Naive thymus-derived CD4-positive, alpha-beta T cell (primary cell): Measurements from ENCODE around the gene ZNF185. TPM values are rescaled to one million over a fixed set of nuclear protein-coding genes. Genes with fewer than 3 reads are reported as not detected.

Experiments used
- ATAC-seq: fragments of 150-1000 bp; cut with Tn5 transposase; 2 replicates; pipeline ENCODE4 v1.10.0; 2021; ENCODE audit warnings: mild to moderate bottlenecking, moderate library complexity
- CTCF ChIA-PET: fragments of 350-600 bp; sonication (Branson Sonifier 250); formaldehyde crosslinking; loops from one replicate; lab custom pipeline; 2021; ENCODE audit warnings: antibody characterized with exemption; lab: Charles Lee
- POLR2A ChIA-PET: fragments of 350-600 bp; sonication (Branson Sonifier 250); formaldehyde crosslinking; loops from one replicate; lab custom pipeline; 2021; ENCODE audit warnings: antibody characterized with exemption, inconsistent platforms; lab: Charles Lee
- DNase-seq, 9 donors: peaks; one replicate each; pipeline versions ENCODE4 v3.0.0 to v3.0.0-alpha.2; 2020 to 2022; ENCODE audit warnings: mixed read lengths in 1 of 9
- H3K27ac ChIP-seq: one replicate; pipeline ENCODE4 v1.7.0; 2013; ENCODE audit warnings: mild to moderate bottlenecking, low read depth, low read length, moderate library complexity
- H3K27me3 ChIP-seq, 2 donors: one replicate each; pipeline ENCODE4 v1.7.0; 2013; ENCODE audit warnings: low read length in 2 of 2, mild to moderate bottlenecking in 2 of 2, moderate library complexity in 2 of 2; ENCODE audit not compliant: control insufficient read depth in 2 of 2, insufficient read depth in 2 of 2
- H3K36me3 ChIP-seq, 3 experiments: 1 replicate in 2 of 3; 2 replicates in 1 of 3; pipeline ENCODE4 v1.7.0; 2013; ENCODE audit warnings: low read length in 3 of 3, mild to moderate bottlenecking in 3 of 3, moderate library complexity in 1 of 3; ENCODE audit not compliant: insufficient read depth in 3 of 3, control insufficient read depth in 2 of 3
- H3K4me1 ChIP-seq, 2 donors: one replicate each; pipeline ENCODE4 v1.7.0; 2013; ENCODE audit warnings: low read length in 2 of 2, mild to moderate bottlenecking in 2 of 2, moderate library complexity in 1 of 2; ENCODE audit not compliant: control insufficient read depth in 2 of 2, insufficient read depth in 2 of 2
- H3K4me3 ChIP-seq: 2 replicates; pipeline ENCODE4 v1.7.0; 2013; ENCODE audit warnings: mild to moderate bottlenecking, low read length
- H3K9me3 ChIP-seq, 3 experiments: 1 replicate in 2 of 3; 2 replicates in 1 of 3; pipeline ENCODE4 v1.7.0; 2013; ENCODE audit warnings: low read length in 3 of 3; ENCODE audit not compliant: control insufficient read depth in 2 of 3
- H3K27ac Mint-ChIP-seq, 9 donors: one replicate each; pipeline ENCODE4 v1.8.0; 2020 to 2022; ENCODE audit warnings: mixed read lengths in 9 of 9, mild to moderate bottlenecking in 8 of 9, moderate library complexity in 5 of 9, inconsistent platforms in 2 of 9
- H3K27me3 Mint-ChIP-seq, 5 donors: one replicate each; pipeline ENCODE4 v1.8.0; 2021 to 2022; ENCODE audit warnings: mixed read lengths in 5 of 5, mild to moderate bottlenecking in 1 of 5
- H3K36me3 Mint-ChIP-seq, 5 donors: one replicate each; pipeline ENCODE4 v1.8.0; 2020 to 2022; ENCODE audit warnings: mixed read lengths in 5 of 5, mild to moderate bottlenecking in 3 of 5, inconsistent platforms in 1 of 5
- H3K4me1 Mint-ChIP-seq, 7 donors: one replicate each; pipeline ENCODE4 v1.8.0; 2020 to 2022; ENCODE audit warnings: mixed read lengths in 7 of 7, mild to moderate bottlenecking in 3 of 7, inconsistent platforms in 1 of 7
- H3K4me3 Mint-ChIP-seq, 10 donors: one replicate each; pipeline ENCODE4 v1.8.0; 2020 to 2022; ENCODE audit warnings: mild to moderate bottlenecking in 10 of 10, mixed read lengths in 10 of 10, moderate library complexity in 6 of 10, inconsistent platforms in 2 of 10
- H3K9me3 Mint-ChIP-seq, 11 donors: one replicate each; pipeline ENCODE4 v1.8.0; 2020 to 2022; ENCODE audit warnings: mixed read lengths in 11 of 11, mild to moderate bottlenecking in 4 of 11, inconsistent platforms in 1 of 11, moderate library complexity in 1 of 11
- intact Hi-C, 2 donors: fragments of 100-400 bp; cut with micrococcal nuclease; formaldehyde crosslinking; loops; one replicate each; pipeline ENCODE4 v1.15.1; 2023
- polyA plus RNA-seq, 2 donors: library from polyadenylated mRNA; unstranded; fragments of 300-500 nt; fragmentation: Illumina TruSeq; gene quantifications; one replicate each; pipeline ENCODE4 v1.2.3, GENCODE V29; 2021
- total RNA-seq, 6 experiments: library from RNA in 5 of 6; stranded (reverse) in 5 of 6; gene quantifications; 1 replicate in 5 of 6; 2 replicates in 1 of 6; pipeline ENCODE4 v1.2.3 and lab custom pipeline; 2021 to 2026

ZNF185 gene
- total and polyA plus RNA-seq, 7 experiments from 2014 or later = 0.58 to 16.0 (median 3.2) TPM

DNA sequence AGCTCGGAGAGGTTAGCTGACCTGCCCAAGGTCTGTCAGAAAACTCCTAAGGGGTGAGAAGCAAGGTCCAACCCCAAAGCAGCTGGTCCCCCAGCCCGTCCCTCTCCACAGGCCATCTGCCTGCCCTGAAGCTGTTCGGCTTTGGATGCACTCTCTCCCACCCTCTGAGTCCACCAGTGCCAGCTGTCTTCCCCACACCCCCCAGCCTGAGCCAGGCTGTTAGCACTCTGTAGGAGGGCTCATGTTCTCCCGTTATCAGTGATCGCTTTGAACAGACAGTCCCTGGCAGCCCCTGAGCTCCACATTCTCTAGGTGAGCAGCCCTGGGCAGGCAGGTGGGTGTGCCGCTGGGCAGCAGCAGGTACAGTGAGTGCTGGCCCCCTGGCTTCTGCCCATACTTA is 16.0 kb downstream of the ZNF185 start:
- Mint-ChIP-seq H3K4me3 (no peak overlapping the region), H3K36me3 (no peaks in the 10 kb centered on the region), H3K4me1 (no peaks in the 10 kb centered on the region), H3K27me3 (no peaks in the 10 kb centered on the region), H3K9me3 (peaks cover 0 to 1% (median 0%) of the 10 kb centered on the region in 11 donors), H3K27ac (no peak overlapping the region)
- ChIA-PET CTCF (no interaction called here), POLR2A (no interaction called here)
- DNase-seq (no peak), ATAC-seq (no peak)
- Histone ChIP-seq H3K27ac (no peak overlapping the region), H3K36me3 (no peaks in the 10 kb centered on the region), H3K4me3 (no peak overlapping the region), H3K27me3 (no peaks in the 10 kb centered on the region), H3K9me3 (no peaks in the 10 kb centered on the region), H3K4me1 (no peaks in the 10 kb centered on the region)
- intact Hi-C loops = no loop called here

GRCh38 chrX:152915541-152916241 is 17.8 kb downstream of the ZNF185 start:
- Histone ChIP-seq H3K27ac (no peak overlapping the region), H3K9me3 (no peaks in the 10 kb centered on the region), H3K27me3 (no peaks in the 10 kb centered on the region), H3K36me3 (no peaks in the 10 kb centered on the region), H3K4me3 (no peak overlapping the region), H3K4me1 (no peaks in the 10 kb centered on the region)
- ATAC-seq (peak; percentile 67), DNase-seq (peak in 1 of 9 donors; percentile 5)
- no peaks in the 10 kb centered on the region for H3K4me1 Mint-ChIP-seq
- CTCF ChIA-PET = interaction anchor here (0.6 kb wide), 1 partner anchor 67 kb away, joined by 3 read pairs; no protein-coding TSS in a partner anchor
- H3K36me3 Mint-ChIP-seq = no peaks in the 10 kb centered on the region
- no peaks in the 10 kb centered on the region for H3K27me3 Mint-ChIP-seq
- no peak overlapping the region for H3K4me3 Mint-ChIP-seq
- peaks cover 0 to 1% (median 0%) of the 10 kb centered on the region in 11 donors for H3K9me3 Mint-ChIP-seq
- intact Hi-C loops = no loop called here
- POLR2A ChIA-PET = no interaction called here
- H3K27ac Mint-ChIP-seq = no peak overlapping the region

GRCh38 chrX:152917656-152918579 is 20.1 kb downstream of the ZNF185 start:
- H3K27ac ChIP-seq = no peak overlapping the region
- ATAC-seq (no peak), DNase-seq (no peak)
- Mint-ChIP-seq H3K9me3 (peaks cover 0 to 1% (median 0%) of the 10 kb centered on the region in 11 donors), H3K4me1 (peaks cover 0 to 7% (median 0%) of the 10 kb centered on the region in 7 donors), H3K4me3 (no peak overlapping the region), H3K27ac (no peak overlapping the region), H3K27me3 (no peaks in the 10 kb centered on the region), H3K36me3 (no peaks in the 10 kb centered on the region)
- no peak overlapping the region for H3K4me3 ChIP-seq
- no peaks in the 10 kb centered on the region for H3K27me3 ChIP-seq
- ChIA-PET CTCF (no interaction called here), POLR2A (no interaction called here)
- H3K4me1 ChIP-seq = no peaks in the 10 kb centered on the region
- H3K9me3 ChIP-seq = no peaks in the 10 kb centered on the region
- no peaks in the 10 kb centered on the region for H3K36me3 ChIP-seq
- intact Hi-C loops = no loop called here

GRCh38 chrX:152918707-152919106 is 20.8 kb downstream of the ZNF185 start:
- intact Hi-C loops = no loop called here
- POLR2A ChIA-PET = no interaction called here

DNA sequence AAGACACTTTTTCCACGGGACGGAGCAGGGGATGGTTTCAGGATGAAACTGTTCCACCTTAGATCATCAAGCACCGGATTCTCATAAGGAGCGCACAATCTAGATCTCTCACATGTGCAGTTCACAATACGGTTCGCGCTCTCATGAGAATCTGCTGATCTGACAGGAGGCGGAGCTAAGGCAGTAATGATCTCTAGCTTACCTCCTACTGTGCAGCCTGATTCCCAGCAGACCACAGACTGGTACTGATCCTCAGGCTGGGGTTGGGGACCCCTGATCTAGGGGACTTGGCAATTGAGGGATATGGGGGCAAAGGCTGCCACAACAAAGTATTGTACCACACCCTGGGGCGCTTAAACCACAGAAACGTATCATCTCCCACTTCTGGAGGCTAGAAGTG is 25.7 kb downstream of the ZNF185 start:
- H3K4me1 ChIP-seq = no peaks in the 10 kb centered on the region
- no peaks in the 10 kb centered on the region for H3K27me3 Mint-ChIP-seq
- H3K4me1 Mint-ChIP-seq = peaks cover 0 to 17% (median 9%) of the 10 kb centered on the region in 7 donors
- POLR2A ChIA-PET = no interaction called here
- intact Hi-C loops = no loop called here
- H3K27ac Mint-ChIP-seq = peak overlapping the region in 3 of 9 donors; percentile 1 to 29 (median 1)
- CTCF ChIA-PET = no interaction called here
- no peaks in the 10 kb centered on the region for H3K27me3 ChIP-seq
- H3K36me3 ChIP-seq = no peaks in the 10 kb centered on the region
- no peaks in the 10 kb centered on the region for H3K9me3 Mint-ChIP-seq
- H3K36me3 Mint-ChIP-seq = no peaks in the 10 kb centered on the region
- DNase-seq (no peak), ATAC-seq (no peak)
- H3K4me3 ChIP-seq = no peak overlapping the region
- H3K27ac ChIP-seq = no peak overlapping the region
- H3K4me3 Mint-ChIP-seq = no peak overlapping the region
- no peaks in the 10 kb centered on the region for H3K9me3 ChIP-seq

More at GRCh38 chrX:152918707-152919106, 20.8 kb downstream of the ZNF185 start:
- Histone ChIP-seq H3K27me3 (no peaks in the 10 kb centered on the region), H3K4me1 (no peaks in the 10 kb centered on the region), H3K36me3 (no peaks in the 10 kb centered on the region), H3K9me3 (no peaks in the 10 kb centered on the region), H3K27ac (no peak overlapping the region), H3K4me3 (no peak overlapping the region)
- Mint-ChIP-seq H3K4me3 (no peak overlapping the region), H3K4me1 (peaks cover 0 to 12% (median 5%) of the 10 kb centered on the region in 7 donors), H3K9me3 (peaks cover 0 to 1% (median 0%) of the 10 kb centered on the region in 11 donors), H3K27ac (no peak overlapping the region), H3K27me3 (no peaks in the 10 kb centered on the region), H3K36me3 (no peaks in the 10 kb centered on the region)
- ATAC-seq = peak; percentile 52
- CTCF ChIA-PET = no interaction called here
- no peak for DNase-seq

- DNase-seq (no peak), ATAC-seq (no peak)
- CTCF ChIA-PET = interaction anchor here (1.0 kb wide), 1 partner anchor 1771 kb away, joined by 3 read pairs; no protein-coding TSS in a partner anchor
- H3K36me3 ChIP-seq = no peaks in the 10 kb centered on the region
- no peak overlapping the region for H3K4me3 ChIP-seq
- H3K4me3 Mint-ChIP-seq = no peak overlapping the region
- H3K9me3 Mint-ChIP-seq = peaks cover 0 to 2% (median 0%) of the 10 kb centered on the region in 11 donors
- intact Hi-C loops = loop anchor here in 1 of 2 donors (1.0 kb wide), 1 partner anchor 22 kb away; no protein-coding TSS in a partner anchor
- H3K27me3 Mint-ChIP-seq = no peaks in the 10 kb centered on the region
- no peaks in the 10 kb centered on the region for H3K4me1 ChIP-seq
- H3K9me3 ChIP-seq = no peaks in the 10 kb centered on the region
- H3K4me1 Mint-ChIP-seq = peaks cover 0 to 17% (median 11%) of the 10 kb centered on the region in 7 donors
- H3K36me3 Mint-ChIP-seq = no peaks in the 10 kb centered on the region
- H3K27me3 ChIP-seq = no peaks in the 10 kb centered on the region
- no peak overlapping the region for H3K27ac ChIP-seq
- H3K27ac Mint-ChIP-seq = no peak overlapping the region
- POLR2A ChIA-PET = no interaction called here
Observed at GRCh38 chrX:152925835-152926234, 28.0 kb downstream of the ZNF185 start.
